ENCODE results near the gene PLCD3.

The PLCD3 gene

GRCh38 chr17:45149669-45150664 lies 17.7 kb upstream of the PLCD3 start:
- DNase-seq: peak; percentile 65

DNA sequence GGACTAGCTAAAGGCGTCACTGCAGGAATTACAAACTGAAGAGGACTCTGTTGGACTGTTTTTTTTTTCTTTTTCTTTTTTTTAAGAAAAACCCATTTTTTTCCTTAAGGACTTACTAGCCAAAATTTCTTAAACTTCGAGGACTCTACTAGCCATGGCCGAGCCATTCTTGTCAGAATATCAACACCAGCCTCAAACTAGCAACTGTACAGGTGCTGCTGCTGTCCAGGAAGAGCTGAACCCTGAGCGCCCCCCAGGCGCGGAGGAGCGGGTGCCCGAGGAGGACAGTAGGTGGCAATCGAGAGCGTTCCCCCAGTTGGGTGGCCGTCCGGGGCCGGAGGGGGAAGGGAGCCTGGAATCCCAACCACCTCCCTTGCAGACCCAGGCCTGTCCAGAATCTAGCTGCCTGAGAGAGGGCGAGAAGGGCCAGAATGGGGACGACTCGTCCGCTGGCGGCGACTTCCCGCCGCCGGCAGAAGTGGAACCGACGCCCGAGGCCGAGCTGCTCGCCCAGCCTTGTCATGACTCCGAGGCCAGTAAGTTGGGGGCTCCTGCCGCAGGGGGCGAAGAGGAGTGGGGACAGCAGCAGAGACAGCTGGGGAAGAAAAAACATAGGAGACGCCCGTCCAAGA lies 16.8 kb upstream of the PLCD3 start:
- peak; percentile 82 for DNase-seq

GRCh38 chr17:45148183-45149036 lies 16.1 kb upstream of the PLCD3 start, which contains the start of gene HEXIM1:
TSS of gene HEXIM1 (plus strand) at chr17:45148475. CDS start at chr17:45149191, 716 bp downstream.
- peak; percentile 98 for DNase-seq

- DNase-seq: peak; percentile 86
Observed at GRCh38 chr17:45147581-45148182, 15.4 kb upstream of the PLCD3 start.

DNA sequence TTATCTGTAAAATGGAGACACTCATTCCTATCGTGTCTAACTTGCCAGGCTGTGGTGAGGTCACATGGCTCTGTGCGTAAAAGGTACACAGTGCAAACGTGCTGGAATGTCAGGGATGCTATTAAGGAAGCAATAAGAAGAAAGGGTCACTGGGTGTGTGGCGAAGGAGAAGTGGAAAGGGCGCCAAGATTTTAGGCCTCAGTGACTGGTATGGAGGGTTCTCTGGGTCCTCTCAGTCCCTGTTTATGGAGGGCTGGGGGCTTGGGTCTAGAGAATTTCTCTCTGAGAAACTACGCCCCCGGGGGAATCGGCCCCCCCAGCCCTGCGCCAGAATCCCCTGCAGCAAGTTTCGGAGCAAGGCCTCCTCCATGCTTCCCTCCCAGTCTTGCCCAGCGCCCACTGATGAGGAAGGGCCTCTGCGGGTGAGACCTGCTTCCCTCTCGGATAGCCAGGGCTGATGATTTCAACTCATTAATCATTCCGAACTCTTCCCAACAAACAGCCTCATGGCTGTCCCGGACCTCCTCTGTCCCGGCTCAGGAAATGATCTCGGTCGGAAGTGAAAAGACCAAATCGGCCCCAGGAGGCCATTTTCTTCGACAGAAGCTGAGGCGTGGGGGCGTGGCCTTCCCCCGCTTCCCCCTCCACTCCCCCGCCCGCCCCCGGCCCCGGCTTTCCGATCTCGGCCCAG lies 14.7 kb upstream of the PLCD3 start:
- DNase-seq: peak; percentile 25

- DNase-seq: no peak
Observed at GRCh38 chr17:45146592-45146889, 14.2 kb upstream of the PLCD3 start.

DNA sequence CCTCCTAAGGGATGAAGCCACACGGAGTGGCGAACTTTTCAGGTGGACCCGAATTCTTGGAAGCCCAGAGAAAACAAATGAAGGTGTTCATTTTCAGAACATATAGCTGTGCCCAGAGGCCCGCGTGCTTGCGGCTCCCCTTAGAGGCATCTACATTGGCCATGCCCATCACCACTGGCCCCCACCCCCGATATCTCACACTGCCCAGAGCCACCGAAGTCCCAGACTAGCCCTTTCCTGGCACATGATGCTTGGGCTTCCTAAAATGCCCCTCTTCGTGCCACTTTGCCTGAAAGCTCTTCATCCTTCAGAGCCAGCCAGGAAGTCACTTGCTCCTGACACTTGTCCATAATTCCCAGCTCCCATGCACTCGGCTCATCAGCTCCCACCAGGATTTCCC lies 13.9 kb upstream of the PLCD3 start:
- DNase-seq: no peak

DNA sequence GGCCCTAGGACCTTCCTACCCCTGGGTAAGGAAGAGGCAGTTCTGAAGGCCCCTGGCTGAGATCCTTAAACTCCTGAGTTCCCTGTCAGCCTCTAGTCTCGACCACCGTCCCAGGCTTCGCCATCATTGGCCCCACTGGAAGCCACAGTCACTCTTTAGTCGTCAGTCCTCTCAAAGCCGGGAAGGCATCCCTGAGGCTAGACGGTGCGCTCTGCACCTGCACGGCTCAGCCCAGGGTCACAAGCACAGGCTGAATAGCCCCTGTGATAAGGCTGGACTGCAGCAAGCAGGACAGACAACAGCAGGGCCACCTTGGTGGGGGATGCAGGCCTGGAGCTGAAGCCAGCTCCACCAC lies 12.7 kb upstream of the PLCD3 start:
- no peak for DNase-seq

DNA sequence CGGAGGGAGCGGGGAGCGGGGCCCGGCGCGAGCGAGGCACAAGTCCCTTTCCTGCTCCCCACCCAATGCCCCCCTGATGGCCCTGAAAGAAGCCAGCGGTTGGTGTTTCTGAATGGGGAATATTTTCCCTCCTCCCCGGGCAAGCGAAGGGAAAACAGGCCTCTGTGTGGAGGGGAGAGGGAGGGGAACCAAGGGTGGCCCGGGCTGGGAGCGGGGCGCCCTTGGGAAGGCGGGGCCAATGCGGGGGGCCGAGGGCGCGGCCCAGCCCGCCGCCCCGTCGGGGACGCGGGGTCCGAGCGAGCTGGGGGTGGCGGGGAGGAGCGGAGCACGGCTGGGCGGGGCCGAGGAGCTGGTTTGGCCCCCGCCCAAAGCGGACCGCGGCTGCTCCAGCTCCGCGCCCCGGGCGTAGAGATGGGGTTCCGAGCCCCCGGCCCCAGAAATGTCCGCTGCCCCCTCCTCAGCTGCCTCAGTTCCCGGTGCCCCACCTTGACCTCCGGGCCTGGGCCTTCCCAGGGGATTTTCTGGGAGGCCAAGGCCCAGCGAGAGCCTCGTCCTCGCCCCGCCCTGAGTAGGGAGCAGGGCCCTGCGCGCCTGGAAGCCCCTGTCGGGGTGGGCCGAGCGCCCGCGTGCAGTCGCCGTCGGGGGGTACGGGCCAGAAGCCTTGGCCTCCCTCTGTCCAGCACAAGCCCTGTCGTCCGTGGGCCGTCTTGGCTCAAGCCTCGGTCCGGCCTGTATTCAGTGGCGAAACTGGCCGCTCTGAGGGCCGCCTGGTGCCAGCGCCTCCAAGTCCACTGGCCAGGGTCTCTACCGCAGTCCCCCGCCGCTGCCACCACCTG lies 12.1 kb upstream of the PLCD3 start:
- DNase-seq: peak; percentile 56

DNA sequence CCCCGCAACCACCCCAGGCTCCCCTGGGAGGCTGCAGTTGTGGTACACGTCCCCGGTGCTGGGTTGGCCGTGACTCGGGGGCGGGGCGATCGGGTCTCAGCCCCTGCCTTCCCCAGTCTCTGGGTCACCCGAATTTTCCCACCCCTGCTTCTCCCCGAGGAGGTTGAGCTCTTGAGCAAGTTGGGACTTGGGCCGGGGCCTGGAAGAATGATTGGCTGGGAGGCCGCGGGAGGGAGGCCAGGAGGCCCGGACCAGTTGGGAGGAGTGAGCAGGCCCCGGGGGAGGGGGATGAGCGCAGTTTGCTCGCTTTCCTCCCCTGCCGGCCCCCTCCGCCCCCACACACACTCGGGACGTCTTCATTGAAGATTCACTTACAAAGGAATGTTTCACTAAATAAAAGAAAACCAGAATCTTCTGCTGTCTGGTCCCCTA lies 11.5 kb upstream of the PLCD3 start:
- DNase-seq: peak; percentile 51

GRCh38 chr17:45143094-45143670 lies 10.9 kb upstream of the PLCD3 start:
- DNase-seq: no peak

DNA sequence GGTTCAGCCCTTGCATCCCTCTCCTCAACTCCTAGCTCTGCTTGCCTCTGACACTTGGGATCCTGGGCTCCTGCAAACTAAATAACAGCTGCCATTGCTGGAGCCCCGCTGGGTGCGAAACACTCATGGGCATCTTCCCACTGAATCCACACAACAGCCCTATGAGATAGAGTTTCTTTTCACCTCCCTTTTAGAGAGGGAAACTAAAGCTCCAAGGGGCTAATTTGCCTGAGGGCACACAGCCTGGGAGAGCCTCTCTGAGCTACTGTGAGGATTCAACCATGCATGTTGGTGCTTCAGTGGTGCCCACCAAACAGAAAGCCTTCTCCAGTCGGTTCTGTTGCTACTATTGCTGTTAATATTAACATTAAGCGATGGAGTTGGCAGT lies 7.2 kb upstream of the PLCD3 start:
- no peak for DNase-seq

DNA sequence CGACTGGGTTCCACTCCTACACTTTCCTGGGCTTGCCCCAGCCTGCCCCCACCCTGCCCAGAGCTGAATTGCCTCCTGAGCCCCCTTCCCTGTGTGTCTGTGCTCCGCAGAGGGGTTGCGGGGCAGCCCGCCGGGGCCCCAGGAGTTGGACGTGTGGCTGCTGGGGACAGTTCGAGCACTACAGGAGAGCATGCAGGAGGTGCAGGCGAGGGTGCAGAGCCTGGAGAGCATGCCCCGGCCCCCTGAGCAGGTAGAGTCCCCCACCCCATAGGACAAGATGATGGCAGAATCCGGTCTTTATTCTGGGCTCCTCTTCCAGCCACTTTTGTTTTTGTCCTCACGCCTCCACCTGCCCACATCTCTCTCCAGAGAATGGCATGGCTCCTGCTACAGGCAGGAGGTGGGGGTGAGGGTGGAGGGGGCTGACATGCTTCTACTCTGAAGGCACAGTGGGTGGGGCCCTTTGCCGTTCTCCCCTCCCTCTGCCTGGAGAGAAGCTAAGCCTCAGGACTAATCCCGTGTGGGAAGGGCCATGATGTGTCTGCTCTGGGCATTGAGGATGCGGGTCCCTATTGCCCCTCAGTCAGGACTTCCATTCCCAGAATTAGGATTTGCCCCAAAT lies 6.7 kb upstream of the PLCD3 start:
- no peak for DNase-seq

DNA sequence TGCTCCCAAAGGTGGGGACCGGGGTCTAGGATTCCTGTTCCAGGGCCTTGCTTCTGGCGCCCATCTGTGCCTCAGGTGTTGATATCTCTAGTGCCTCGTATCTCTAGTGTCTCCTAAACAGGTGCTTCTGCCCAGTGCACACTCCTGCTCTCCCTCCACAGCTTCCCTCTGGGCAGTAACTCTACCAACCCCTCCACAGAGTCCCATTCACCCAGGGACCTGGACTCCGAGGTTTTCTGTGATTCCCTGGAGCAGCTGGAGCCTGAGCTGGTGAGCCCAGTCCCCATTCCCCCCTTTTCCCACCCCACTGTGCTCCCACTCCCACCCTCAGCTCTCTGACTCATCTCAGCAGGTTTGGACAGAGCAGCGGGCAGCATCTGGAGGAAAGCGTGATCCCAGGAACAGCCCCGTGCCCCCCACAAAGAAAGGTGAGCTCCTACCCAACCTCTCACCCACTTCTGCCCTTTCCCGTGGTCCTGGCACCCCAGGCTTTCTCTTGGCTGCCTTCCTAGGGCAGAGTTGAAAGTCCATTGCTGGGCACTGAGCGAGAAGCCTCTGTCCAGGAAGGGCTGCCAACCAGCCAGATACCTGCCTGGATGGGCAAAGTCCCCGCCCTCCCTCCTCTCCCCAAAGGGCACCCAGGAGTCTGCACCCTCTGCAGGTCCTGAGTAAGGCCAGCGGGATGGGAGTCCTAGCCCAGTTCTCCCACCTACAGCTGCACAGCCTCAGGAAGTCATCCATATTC lies 5.4 kb upstream of the PLCD3 start:
- DNase-seq: no peak

GRCh38 chr17:45136846-45137560 lies 4.7 kb upstream of the PLCD3 start:
- DNase-seq: no peak

GRCh38 chr17:45135978-45136791 lies 3.9 kb upstream of the PLCD3 start:
- DNase-seq: no peak

DNA sequence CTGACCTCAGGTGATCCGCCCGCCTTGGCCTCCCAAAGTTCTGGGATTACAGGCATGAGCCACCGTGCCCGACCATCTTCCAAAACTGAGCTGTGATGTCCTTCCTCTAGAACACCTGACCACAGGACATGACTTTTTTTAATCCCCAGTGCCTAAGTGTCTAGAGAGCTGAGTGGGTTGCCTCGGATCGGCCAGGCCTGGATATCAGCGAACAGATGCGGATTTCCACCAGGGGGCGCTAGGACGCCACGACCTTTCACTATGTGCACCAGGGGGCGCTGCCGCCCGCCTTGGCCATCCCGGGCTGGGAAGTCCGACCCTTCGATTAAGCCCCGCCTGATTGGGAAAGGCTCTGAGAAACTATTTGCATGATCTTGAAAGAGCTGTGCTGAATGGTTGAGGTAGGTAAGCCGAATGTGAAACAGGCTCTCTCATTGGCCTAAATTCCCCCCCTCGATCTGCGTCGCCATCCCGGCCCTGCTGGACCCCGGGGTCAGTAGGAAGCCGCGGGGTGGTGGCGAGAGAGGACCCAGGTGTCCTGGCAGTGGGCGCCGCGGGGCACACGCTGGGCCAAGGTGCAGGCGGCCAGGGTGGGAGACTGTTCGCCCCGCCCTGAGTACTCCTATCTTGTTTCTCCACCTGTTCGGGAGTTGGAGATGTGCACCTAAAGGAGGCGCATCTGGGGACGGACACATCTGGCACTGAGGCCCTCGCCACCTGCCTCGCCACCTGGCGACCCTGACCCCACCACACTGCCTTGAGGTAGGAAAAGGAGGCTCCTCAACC lies 3.1 kb upstream of the PLCD3 start, which contains the start of gene ACBD4:
Gene ACBD4 (plus strand): TSS at position 496 of the 786 bp plus-strand sequence. CDS start 458 bp downstream, outside the sequence.
- DNase-seq: peak; percentile 97
